ENCODE data around the gene CCDC149. TPM values are rescaled to one million over a fixed set of nuclear protein-coding genes. Genes with fewer than 3 reads are reported as not detected.

Gene CCDC149
- polyA plus RNA-seq, 2 of the 4 experiments (the other 2 are of a cell fraction), result 1.4 to 2.8 TPM

DNA sequence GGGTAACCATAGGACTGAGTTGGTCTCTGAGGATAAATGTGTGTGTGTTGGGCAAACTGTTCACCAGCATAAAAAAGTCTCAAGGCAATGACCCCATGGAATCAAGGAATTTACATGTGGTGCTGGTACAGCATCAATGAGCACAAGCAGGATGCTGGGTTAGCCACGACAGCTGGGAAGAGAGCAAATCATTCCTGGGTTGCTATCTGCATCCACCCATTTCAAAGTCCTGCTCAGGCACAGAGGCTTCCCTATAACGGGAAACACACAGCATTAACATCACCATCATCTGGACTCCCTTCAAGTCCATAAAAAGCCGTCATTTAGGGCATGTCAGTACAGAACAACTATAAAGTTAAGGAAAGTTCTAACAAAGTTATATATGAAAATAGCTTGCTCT lies 41.6 kb downstream of the CCDC149 start:
- Histone ChIP-seq H3K4me3 (no peak overlapping the region), H3K4me2 (no peak overlapping the region), H3K27ac (no peak overlapping the region), H3K9me3 (no peaks in the 10 kb centered on the region), H3K4me1 (no peaks in the 10 kb centered on the region)
- TF ChIP-seq SMC3 (IDR thresholded peaks at IDR 0.05), result no peak
- no peak for TF ChIP-seq RCOR1 (IDR thresholded peaks at IDR 0.05; ENCODE audit: low read depth, low read length)
- TF ChIP-seq PHF8 (IDR thresholded peaks at IDR 0.05; ENCODE audit: borderline replicate concordance, low read depth), result no peak
- TF ChIP-seq KDM1A (IDR thresholded peaks at IDR 0.05; ENCODE audit: low read depth), result no peak
- no peak for TF ChIP-seq HDAC2 (IDR thresholded peaks at IDR 0.05)
- CTCF ChIA-PET, result interaction anchor here (0.6 kb wide), 1 partner anchor 37 kb away, joined by 3 read pairs; no protein-coding TSS in a partner anchor
- POLR2A ChIA-PET, result no interaction called here
- no peak for FAIRE-seq
- WGBS (ENCODE audit: missing lambda C conversion rate), result 63% methylated on average over 3 of the region's 3 CpGs
- no peak for DNase-seq (ENCODE audit: low read depth in 1 of 2, low spot score in 1 of 2)
- ATAC-seq, result no peak

DNA sequence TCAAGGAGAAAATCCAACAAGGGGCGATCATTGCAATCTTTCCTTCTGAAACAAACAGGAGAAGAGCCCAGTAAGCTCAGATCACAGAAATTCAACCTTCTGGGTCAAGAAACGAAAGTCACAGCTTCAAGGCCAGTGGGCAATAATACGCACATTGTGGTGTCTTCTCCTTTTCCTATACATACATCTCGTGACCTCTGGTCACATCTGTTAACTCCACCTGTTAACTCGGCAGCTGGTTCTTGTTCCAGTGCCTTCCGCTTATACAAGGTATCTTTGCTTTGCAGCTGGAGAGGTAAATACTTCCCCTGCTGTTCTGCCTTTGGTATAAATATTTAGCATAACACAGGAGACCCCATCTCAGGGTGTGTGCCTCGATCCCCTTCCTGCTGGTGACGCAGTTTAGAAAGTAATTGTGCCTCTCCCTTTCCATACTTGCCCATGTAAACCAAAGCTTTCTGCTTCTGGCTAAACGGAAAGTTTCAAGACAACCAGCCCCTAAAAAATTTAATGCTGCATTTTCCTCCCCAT lies 45.0 kb downstream of the CCDC149 start:
- DNase-seq (ENCODE audit: low read depth in 1 of 2, low spot score in 1 of 2) (no peak), FAIRE-seq (no peak), ATAC-seq (no peak)
- 0 out of 3 replicates have a peak, but pooled peaks cover 6% of the 10 kb centered on the region for H3K9me3 ChIP-seq
- H3K27ac ChIP-seq, result no peak overlapping the region
- 75% methylated on average over 9 of the region's 9 CpGs for WGBS (ENCODE audit: missing lambda C conversion rate)
- no peaks in the 10 kb centered on the region for H3K4me1 ChIP-seq
- ChIA-PET POLR2A (no interaction called here), CTCF (interaction anchor here (1.2 kb wide), 1 partner anchor 112 kb away, joined by 3 read pairs; no protein-coding TSS in a partner anchor)
- no peak overlapping the region for H3K4me2 ChIP-seq
- no peak overlapping the region for H3K4me3 ChIP-seq
- no peak for TF ChIP-seq POLR2A (IDR thresholded peaks at IDR 0.05; ENCODE audit: low read length)
- TF ChIP-seq NR3C1 (IDR thresholded peaks at IDR 0.05), result no peak

DNA sequence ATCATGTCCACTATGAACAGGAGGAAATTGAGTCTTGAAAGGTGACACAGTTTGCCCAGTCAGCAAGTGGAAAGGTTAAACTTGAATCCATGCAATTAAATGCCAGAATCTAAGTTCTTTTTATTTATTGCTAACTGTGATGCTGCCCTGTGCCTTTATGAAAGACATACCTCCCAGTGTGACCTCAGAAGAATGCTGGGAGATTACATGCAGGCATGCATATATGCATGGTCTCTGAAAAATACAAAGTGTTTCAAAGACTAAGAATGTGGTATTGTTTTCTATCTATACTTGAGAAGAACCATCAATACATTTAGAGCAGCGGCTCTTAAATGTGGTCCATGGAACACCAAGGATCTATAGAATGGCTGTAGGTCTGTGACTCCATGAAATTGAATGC lies 45.6 kb downstream of the CCDC149 start:
- WGBS (ENCODE audit: missing lambda C conversion rate), result 84% methylated on average over 1 of the region's 1 CpG
- TF ChIP-seq, protein P1, sequence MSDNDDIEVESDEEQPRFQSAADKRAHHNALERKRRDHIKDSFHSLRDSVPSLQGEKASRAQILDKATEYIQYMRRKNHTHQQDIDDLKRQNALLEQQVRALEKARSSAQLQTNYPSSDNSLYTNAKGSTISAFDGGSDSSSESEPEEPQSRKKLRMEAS (IDR thresholded peaks at IDR 0.05), result no peak
- TF ChIP-seq CHD4 (IDR thresholded peaks at IDR 0.05; ENCODE audit: borderline replicate concordance), result no peak
- no peak for TF ChIP-seq CBX8 (IDR thresholded peaks at IDR 0.05)
- TF ChIP-seq SMC3 (IDR thresholded peaks at IDR 0.05), result no peak
- TF ChIP-seq HOXA7 (CRISPR knock-in tag; IDR thresholded peaks at IDR 0.05), result no peak
- Histone ChIP-seq H3K4me2 (no peak overlapping the region), H3K4me3 (no peak overlapping the region), H3K27ac (no peak overlapping the region), H3K9me3 (0 out of 3 replicates have a peak, but pooled peaks cover 6% of the 10 kb centered on the region), H3K4me1 (no peaks in the 10 kb centered on the region)
- ATAC-seq (no peak), DNase-seq (ENCODE audit: low read depth in 1 of 2, low spot score in 1 of 2) (no peak), FAIRE-seq (no peak)
- CTCF ChIA-PET, result no interaction called here
- POLR2A ChIA-PET, result no interaction called here

DNA sequence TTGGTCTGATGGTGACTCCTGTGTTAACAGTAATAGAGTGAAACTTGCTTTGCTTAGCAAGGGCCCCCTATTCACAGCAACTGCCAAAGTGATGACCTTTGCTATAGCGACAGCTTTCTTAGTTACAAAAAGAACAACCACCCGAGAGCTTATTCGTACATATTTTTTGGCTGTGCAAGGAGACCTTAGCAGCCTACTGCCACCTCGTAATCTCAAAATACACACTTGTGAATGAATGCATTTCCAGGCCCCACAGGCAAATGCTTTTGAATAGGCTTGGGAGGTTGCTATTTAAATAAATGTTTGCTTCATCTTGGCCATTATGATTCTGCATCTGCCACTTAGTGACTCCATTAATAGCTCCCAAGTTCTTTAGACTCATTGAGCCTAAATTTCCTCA lies 47.4 kb downstream of the CCDC149 start:
- CTCF ChIA-PET, result interaction anchor here (0.5 kb wide), 1 partner anchor 26 kb away, joined by 3 read pairs; no protein-coding TSS in a partner anchor
- ATAC-seq (no peak), FAIRE-seq (no peak), DNase-seq (ENCODE audit: low read depth in 1 of 2, low spot score in 1 of 2) (no peak)
- Histone ChIP-seq H3K4me2 (no peak overlapping the region), H3K9me3 (0 out of 3 replicates have a peak, but pooled peaks cover 6% of the 10 kb centered on the region), H3K4me1 (no peaks in the 10 kb centered on the region), H3K27ac (no peak overlapping the region), H3K4me3 (no peak overlapping the region)
- POLR2A ChIA-PET, result no interaction called here
- no peak for TF ChIP-seq ZSCAN20 (CRISPR knock-in tag; IDR thresholded peaks at IDR 0.05)
- no peak for TF ChIP-seq RARB (CRISPR knock-in tag; IDR thresholded peaks at IDR 0.05)
- TF ChIP-seq, protein P2, sequence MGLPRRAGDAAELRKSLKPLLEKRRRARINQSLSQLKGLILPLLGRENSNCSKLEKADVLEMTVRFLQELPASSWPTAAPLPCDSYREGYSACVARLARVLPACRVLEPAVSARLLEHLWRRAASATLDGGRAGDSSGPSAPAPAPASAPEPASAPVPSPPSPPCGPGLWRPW (IDR thresholded peaks at IDR 0.05), result no peak
- no peak for TF ChIP-seq TP53 (CRISPR knock-in tag; IDR thresholded peaks at IDR 0.05)
- TF ChIP-seq CHD4 (IDR thresholded peaks at IDR 0.05; ENCODE audit: borderline replicate concordance), result no peak
- TF ChIP-seq, protein P3, sequence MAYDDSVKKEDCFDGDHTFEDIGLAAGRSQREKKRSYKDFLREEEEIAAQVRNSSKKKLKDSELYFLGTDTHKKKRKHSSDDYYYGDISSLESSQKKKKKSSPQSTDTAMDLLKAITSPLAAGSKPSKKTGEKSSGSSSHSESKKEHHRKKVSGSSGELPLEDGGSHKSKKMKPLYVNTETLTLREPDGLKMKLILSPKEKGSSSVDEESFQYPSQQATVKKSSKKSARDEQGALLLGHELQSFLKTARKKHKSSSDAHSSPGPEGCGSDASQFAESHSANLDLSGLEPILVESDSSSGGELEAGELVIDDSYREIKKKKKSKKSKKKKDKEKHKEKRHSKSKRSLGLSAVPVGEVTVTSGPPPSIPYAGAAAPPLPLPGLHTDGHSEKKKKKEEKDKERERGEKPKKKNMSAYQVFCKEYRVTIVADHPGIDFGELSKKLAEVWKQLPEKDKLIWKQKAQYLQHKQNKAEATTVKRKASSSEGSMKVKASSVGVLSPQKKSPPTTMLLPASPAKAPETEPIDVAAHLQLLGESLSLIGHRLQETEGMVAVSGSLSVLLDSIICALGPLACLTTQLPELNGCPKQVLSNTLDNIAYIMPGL (CRISPR knock-in tag; IDR thresholded peaks at IDR 0.05; ENCODE audit: borderline replicate concordance), result no peak
- no peak for TF ChIP-seq ESRRA (IDR thresholded peaks at IDR 0.05; ENCODE audit: borderline replicate concordance, low read length)
- no peak for TF ChIP-seq BHLHE40 (IDR thresholded peaks at IDR 0.05; ENCODE audit: low read depth, low read length)
- no peak for TF ChIP-seq HEYL (CRISPR knock-in tag; IDR thresholded peaks at IDR 0.05)
- TF ChIP-seq TFCP2L1 (CRISPR knock-in tag; IDR thresholded peaks at IDR 0.05), result no peak
- no peak for TF ChIP-seq FOSB (CRISPR knock-in tag; IDR thresholded peaks at IDR 0.05)
- TF ChIP-seq, protein P4, sequence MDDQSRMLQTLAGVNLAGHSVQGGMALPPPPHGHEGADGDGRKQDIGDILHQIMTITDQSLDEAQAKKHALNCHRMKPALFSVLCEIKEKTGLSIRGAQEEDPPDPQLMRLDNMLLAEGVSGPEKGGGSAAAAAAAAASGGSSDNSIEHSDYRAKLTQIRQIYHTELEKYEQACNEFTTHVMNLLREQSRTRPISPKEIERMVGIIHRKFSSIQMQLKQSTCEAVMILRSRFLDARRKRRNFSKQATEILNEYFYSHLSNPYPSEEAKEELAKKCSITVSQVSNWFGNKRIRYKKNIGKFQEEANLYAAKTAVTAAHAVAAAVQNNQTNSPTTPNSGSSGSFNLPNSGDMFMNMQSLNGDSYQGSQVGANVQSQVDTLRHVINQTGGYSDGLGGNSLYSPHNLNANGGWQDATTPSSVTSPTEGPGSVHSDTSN (IDR thresholded peaks at IDR 0.05), result no peak
- TF ChIP-seq, protein P1 (IDR thresholded peaks at IDR 0.05), result no peak
- no peak for TF ChIP-seq HOXA7 (CRISPR knock-in tag; IDR thresholded peaks at IDR 0.05)
- no peak for TF ChIP-seq NR3C1 (IDR thresholded peaks at IDR 0.05)
- TF ChIP-seq MAZ (IDR thresholded peaks at IDR 0.05; ENCODE audit: borderline replicate concordance, low read depth, low read length), result no peak
- TF ChIP-seq FOXS1 (CRISPR knock-in tag; IDR thresholded peaks at IDR 0.05), result no peak
- no peak for TF ChIP-seq MYC (IDR thresholded peaks at IDR 0.05; ENCODE audit: borderline replicate concordance, low read length)
- no peak for TF ChIP-seq HOXB5 (CRISPR knock-in tag; IDR thresholded peaks at IDR 0.05)
- TF ChIP-seq CEBPB (IDR thresholded peaks at IDR 0.05), result no peak
- WGBS (ENCODE audit: missing lambda C conversion rate), result 87% methylated on average over 4 of the region's 4 CpGs
